ENCODE results near the gene FN3K.

Gene FN3K

GRCh38 chr17:82797061-82797460, 61.6 kb downstream of the FN3K start:
- DNase-seq = no peak

DNA sequence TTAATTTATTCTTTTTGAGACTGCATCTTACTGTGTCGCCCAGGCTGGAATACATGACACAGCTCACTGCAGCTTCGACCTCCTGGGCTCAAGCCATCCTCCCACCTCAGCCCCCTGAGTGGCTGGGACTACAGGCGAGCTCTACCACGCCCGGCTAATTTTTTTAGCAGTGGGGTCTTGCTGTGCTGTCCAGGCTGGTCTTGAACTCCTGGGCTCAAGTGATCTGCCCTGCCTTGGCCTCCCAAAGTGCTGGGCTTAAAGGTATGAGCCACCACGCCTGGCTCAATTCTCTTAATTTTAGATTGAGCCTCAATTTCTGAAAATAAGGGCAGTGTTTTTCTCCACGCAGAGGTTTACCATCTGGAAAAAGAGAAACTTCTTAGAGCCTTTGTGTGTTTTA, 63.3 kb downstream of the FN3K start:
- no peak for DNase-seq

- no peak for DNase-seq
These were observed 64.2 kb downstream of the FN3K start for GRCh38 chr17:82799591-82799990.
